Right lobe of liver (tissue), 4 donors: ENCODE measurements around the gene CUX1.
A peak's percentile ranks its signal among the peaks of the same experiment; 100 is the strongest.

ENCODE experiments used
- CTCF ChIP-seq, 4 donors: fragments of 200-600 bp in 3 of 4; fragments of 450-650 bp in 1 of 4; IDR thresholded peaks; one replicate each; pipeline versions ENCODE4 v1.5.1 to v1.8.0; 2016 to 2022; ENCODE audit warnings: antibody characterized with exemption in 4 of 4, mild to moderate bottlenecking in 2 of 4
- POLR2A ChIP-seq: fragments of 450-650 bp; IDR thresholded peaks from one replicate; pipeline ENCODE4 v1.6.1; 2017; ENCODE audit warnings: antibody characterized with exemption, mild to moderate bottlenecking
- donor health status: DM: no; HTN: no; CAD: no.
- donor health status: DM: no; HTN: no; CAD: no.
- donor health status: DM: no; HTN: yes; CAD: no.

GRCh38 chr7:102272075-102272916, 454.9 kb downstream of the CUX1 start:
- TF ChIP-seq CTCF (IDR thresholded peaks at IDR 0.05) (peak; percentile 91 to 96 (median 94)), POLR2A (no peak)
